NCI-H1930 (cell line): ENCODE data around the gene SLC15A5.

Experiments
- DNase-seq, 2 experiments: peaks; one replicate each; lab custom pipeline; 2025; lab: John Stamatoyannopoulos, UW

Gene SLC15A5

GRCh38 chr12:16174282-16174681, 103.2 kb downstream of the SLC15A5 start:
- DNase-seq: no peak

- no peak for DNase-seq
Observed at GRCh38 chr12:16171348-16171747, 106.1 kb downstream of the SLC15A5 start.

GRCh38 chr12:16168078-16168477, 109.4 kb downstream of the SLC15A5 start:
- no peak for DNase-seq

- no peak for DNase-seq
Observed at GRCh38 chr12:16166563-16167470, 110.7 kb downstream of the SLC15A5 start.

GRCh38 chr12:16165506-16165905, 112.0 kb downstream of the SLC15A5 start:
- peak; percentile 20 to 38 for DNase-seq

GRCh38 chr12:16163901-16164300, 113.6 kb downstream of the SLC15A5 start:
- no peak for DNase-seq

GRCh38 chr12:16163146-16163545, 114.3 kb downstream of the SLC15A5 start:
- DNase-seq: no peak

GRCh38 chr12:16159571-16159970, 117.9 kb downstream of the SLC15A5 start:
- no peak for DNase-seq

- DNase-seq: no peak
Observed at GRCh38 chr12:16158050-16158449, 119.4 kb downstream of the SLC15A5 start.

GRCh38 chr12:16155938-16156337, 121.5 kb downstream of the SLC15A5 start:
- no peak for DNase-seq

GRCh38 chr12:16154990-16155389, 122.5 kb downstream of the SLC15A5 start:
- DNase-seq: no peak

- no peak for DNase-seq
Observed at GRCh38 chr12:16152885-16153673, 124.4 kb downstream of the SLC15A5 start.

GRCh38 chr12:16150276-16150675, 127.2 kb downstream of the SLC15A5 start:
- no peak for DNase-seq

- DNase-seq: no peak
Observed at GRCh38 chr12:16148938-16149337, 128.5 kb downstream of the SLC15A5 start.
